Panc1 (cell line): ENCODE data around the gene LYPD6B. TPM values are rescaled to one million over a fixed set of nuclear protein-coding genes. Genes with fewer than 3 reads are reported as not detected.

Experiments
- ATAC-seq: fragments of 200-7000 bp; cut with Tn5 transposase; 2 replicates; pipeline ENCODE4 v1.9.1; 2020; ENCODE audit warnings: mild to moderate bottlenecking, moderate library complexity
- BruUV-seq: library from RNA; stranded (reverse); fragments of 400-500 nt; replicated peaks from 2 replicates; lab custom pipeline; 2021; lab: Mats Ljungman, UMichigan
- CTCF ChIA-PET: fragments of 300-600 bp; sonication (Branson Sonifier 250); formaldehyde crosslinking; loops from one replicate; lab custom pipeline; 2022; ENCODE audit warnings: antibody characterized with exemption; lab: Charles Lee
- POLR2A ChIA-PET: fragments of 300-600 bp; sonication (Branson Sonifier 250); formaldehyde crosslinking; loops from one replicate; lab custom pipeline; 2022; ENCODE audit warnings: antibody characterized with exemption; lab: Charles Lee
- DNase-seq: peaks from one replicate; pipeline ENCODE4 v3.0.0-alpha.2; 2010; ENCODE audit warnings: low read depth, low spot score
- H3K27ac ChIP-seq: 2 replicates; pipeline ENCODE4 v1.5.1; 2011; ENCODE audit warnings: mild to moderate bottlenecking, low read length, inconsistent platforms
- H3K27me3 ChIP-seq: fragments of 200-500 bp; sonication (Bioruptor generic); 2 replicates; pipeline ENCODE4 v1.6.0; 2014; ENCODE audit warnings: low read length, inconsistent platforms; ENCODE audit not compliant: control insufficient read depth, insufficient read depth
- H3K36me3 ChIP-seq: fragments of 200-500 bp; sonication (Bioruptor generic); 2 replicates; pipeline ENCODE4 v1.5.1; 2014; ENCODE audit warnings: inconsistent platforms, mild to moderate bottlenecking, low read length, moderate library complexity; ENCODE audit not compliant: control insufficient read depth, insufficient read depth
- H3K4me1 ChIP-seq: 2 replicates; pipeline ENCODE4 v1.5.1; 2011; ENCODE audit warnings: inconsistent platforms, mild to moderate bottlenecking, low read length, moderate library complexity; ENCODE audit not compliant: control insufficient read depth, insufficient read depth
- H3K4me3 ChIP-seq, 2 experiments: 2 replicates each; pipeline ENCODE4 v1.5.1; 2011 to 2012; ENCODE audit warnings: low read depth in 2 of 2, low read length in 2 of 2, mild to moderate bottlenecking in 2 of 2, inconsistent platforms in 1 of 2, moderate library complexity in 1 of 2
- H3K9me3 ChIP-seq: fragments of 200-500 bp; sonication (Bioruptor generic); 2 replicates; pipeline ENCODE4 v1.5.1; 2014; ENCODE audit warnings: low read depth, mild to moderate bottlenecking, inconsistent platforms, low read length, moderate library complexity; ENCODE audit not compliant: control insufficient read depth, insufficient read depth
- CTCF ChIP-seq: fragments of 450-650 bp; IDR thresholded peaks from 2 replicates; pipeline ENCODE4 v1.5.1; 2017; ENCODE audit warnings: mild to moderate bottlenecking
- POLR2AphosphoS5 ChIP-seq: IDR thresholded peaks from 2 replicates; pipeline ENCODE4 v1.6.1; 2012; ENCODE audit warnings: mild to moderate bottlenecking, low read depth, low read length, moderate library complexity
- REST ChIP-seq, 2 experiments: IDR thresholded peaks; 2 replicates each; pipeline ENCODE4 v1.6.1; 2011 to 2012; ENCODE audit warnings: low read depth in 2 of 2, control low read depth in 1 of 2, low read length in 1 of 2, mild to moderate bottlenecking in 1 of 2, moderate library complexity in 1 of 2; ENCODE audit not compliant: insufficient read depth in 1 of 2
- SIN3A ChIP-seq: IDR thresholded peaks from 2 replicates; pipeline ENCODE4 v1.6.1; 2012; ENCODE audit warnings: low read depth, mild to moderate bottlenecking, low read length, moderate library complexity, borderline replicate concordance; ENCODE audit not compliant: insufficient read depth
- TCF7L2 ChIP-seq: IDR thresholded peaks from 2 replicates; pipeline ENCODE4 v1.6.1; 2011; ENCODE audit warnings: mild to moderate bottlenecking, low read depth, low read length, inconsistent platforms
- in situ Hi-C: cut with HindIII; loops from 2 replicates; pipeline ENCODE4 v1.10.0; 2016; ENCODE audit warnings: low sequenced_read_pairs, low pct_unique_long_range_greater_than_20kb
- intact Hi-C: fragments of 100-400 bp; cut with micrococcal nuclease; formaldehyde crosslinking; loops from one replicate; pipeline ENCODE4 v1.10.0; 2022; ENCODE audit not compliant: unreplicated experiment
- total RNA-seq: library from RNA; stranded (reverse); gene quantifications from one replicate; pipeline ENCODE4 v1.2.1, GENCODE V29; 2021; ENCODE audit not compliant: unreplicated experiment

LYPD6B gene
- total RNA-seq, 1 experiment from 2014 or later: 2.2 TPM

- no TSS peak for BruUV-seq
- ATAC-seq: no peak
- no peak for DNase-seq
- TF ChIP-seq POLR2AphosphoS5 (no peak), TCF7L2 (no peak), CTCF (peak; percentile 47), SIN3A (no peak), REST (IDR thresholded peaks at IDR 0.05; ENCODE audit: insufficient read depth in 1 of 2, low read depth in 2 of 2, low read length in 1 of 2) (no peak)
- Histone ChIP-seq H3K4me1 (no peaks in the 10 kb centered on the region), H3K36me3 (no peaks in the 10 kb centered on the region), H3K4me3 (no peak overlapping the region), H3K27me3 (no peaks in the 10 kb centered on the region; the same call in 1 of the 2 replicates), H3K9me3 (no peaks in the 10 kb centered on the region), H3K27ac (no peak overlapping the region)
- in situ Hi-C loops (no loop called here), intact Hi-C loops (no loop called here)
- CTCF ChIA-PET: no interaction called here
- POLR2A ChIA-PET: no interaction called here
Measured at GRCh38 chr2:149087751-149088150, 49.3 kb downstream of the LYPD6B start.

GRCh38 chr2:149089068-149089467 is 50.6 kb downstream of the LYPD6B start:
- in situ Hi-C loops (no loop called here), intact Hi-C loops (no loop called here)
- Histone ChIP-seq H3K4me1 (no peaks in the 10 kb centered on the region), H3K9me3 (no peaks in the 10 kb centered on the region), H3K27me3 (no peaks in the 10 kb centered on the region), H3K4me3 (no peak overlapping the region), H3K27ac (no peak overlapping the region), H3K36me3 (no peaks in the 10 kb centered on the region)
- no peak for TF ChIP-seq POLR2AphosphoS5
- TF ChIP-seq SIN3A: no peak
- no peak for TF ChIP-seq TCF7L2
- no peak for TF ChIP-seq CTCF
- TF ChIP-seq REST (IDR thresholded peaks at IDR 0.05; ENCODE audit: insufficient read depth in 1 of 2, low read depth in 2 of 2, low read length in 1 of 2): no peak
- POLR2A ChIA-PET: no interaction called here
- DNase-seq (no peak), ATAC-seq (no peak)
- CTCF ChIA-PET: no interaction called here
- no TSS peak for BruUV-seq
